Loucy (cell line): Measurements from ENCODE around the gene KLF16.
A peak's percentile ranks its signal among the peaks of the same experiment; 100 is the strongest.

Experiments
- H2AFZ ChIP-seq: fragments of 200-600 bp; sonication (generic); 2 replicates; pipeline ENCODE4 v1.6.0; 2016; ENCODE audit warnings: antibody characterized with exemption, mild to moderate bottlenecking, low read length, moderate library complexity
- H3F3A ChIP-seq: fragments of 200-600 bp; 2 replicates; pipeline ENCODE4 v1.6.0; 2016; ENCODE audit warnings: antibody characterized with exemption, low read depth, mild to moderate bottlenecking
- H3K27me3 ChIP-seq: fragments of 200-600 bp; sonication (generic); 2 replicates; pipeline ENCODE4 v1.6.1; 2014; ENCODE audit warnings: low read length, mild to moderate bottlenecking; ENCODE audit not compliant: insufficient read depth, poor library complexity, severe bottlenecking
- H3K36me3 ChIP-seq: fragments of 200-600 bp; sonication (generic); 2 replicates; pipeline ENCODE4 v1.6.1; 2016; ENCODE audit warnings: low read length; ENCODE audit not compliant: insufficient read depth
- H3K4me1 ChIP-seq: fragments of 200-600 bp; sonication (generic); 2 replicates; pipeline ENCODE4 v1.5.1; 2014; ENCODE audit warnings: low read length, mild to moderate bottlenecking; ENCODE audit not compliant: insufficient read depth, poor library complexity, severe bottlenecking
- H3K4me2 ChIP-seq: fragments of 200-600 bp; sonication (generic); 2 replicates; pipeline ENCODE4 v1.6.0; 2014; ENCODE audit warnings: antibody characterized with exemption, low read length, low read depth, mild to moderate bottlenecking; ENCODE audit not compliant: poor library complexity, severe bottlenecking
- H3K4me3 ChIP-seq: fragments of 200-600 bp; sonication (generic); 2 replicates; pipeline ENCODE4 v1.5.1; 2014; ENCODE audit warnings: low read length, mild to moderate bottlenecking, mixed read lengths; ENCODE audit not compliant: poor library complexity, severe bottlenecking
- H3K79me2 ChIP-seq: fragments of 200-600 bp; sonication (generic); 2 replicates; pipeline ENCODE4 v1.6.1; 2014; ENCODE audit warnings: low read length; ENCODE audit not compliant: insufficient read depth
- H3K9ac ChIP-seq: fragments of 200-600 bp; sonication (generic); 2 replicates; pipeline ENCODE4 v1.6.0; 2014; ENCODE audit warnings: mild to moderate bottlenecking, low read depth, low read length, moderate library complexity; ENCODE audit not compliant: poor library complexity, severe bottlenecking
- H3K9me2 ChIP-seq: fragments of 200-600 bp; sonication (generic); replicated peaks from 2 replicates; pipeline ENCODE4 v1.6.1; 2016; ENCODE audit warnings: low read depth, low read length, mixed read lengths
- H3K9me3 ChIP-seq: fragments of 200-600 bp; sonication (generic); 2 replicates; pipeline ENCODE4 v1.6.1; 2014; ENCODE audit warnings: mild to moderate bottlenecking, antibody characterized with exemption, low read length, low read depth; ENCODE audit not compliant: insufficient read depth
- H4K20me1 ChIP-seq: fragments of 200-600 bp; sonication (generic); 2 replicates; pipeline ENCODE4 v1.6.0; 2014; ENCODE audit warnings: antibody characterized with exemption, low read length, mild to moderate bottlenecking; ENCODE audit not compliant: insufficient read depth, poor library complexity, severe bottlenecking
- CTCF ChIP-seq: fragments of 200-600 bp; sonication (generic); conservative IDR thresholded peaks from 2 replicates; pipeline ENCODE4 v1.5.1; 2014; ENCODE audit warnings: mild to moderate bottlenecking, antibody characterized with exemption, low read length
- EZH2phosphoT487 ChIP-seq: fragments of 200-600 bp; IDR thresholded peaks from 2 replicates; pipeline ENCODE4 v1.6.1; 2018; ENCODE audit warnings: antibody characterized with exemption, mild to moderate bottlenecking, moderate library complexity, borderline replicate concordance

KLF16 gene

GRCh38 chr19:1866693-1867348 lies 3.4 kb upstream of the KLF16 start:
- Histone ChIP-seq H3K9me2 (no peaks in the 10 kb centered on the region), H3K27me3 (no peaks in the 10 kb centered on the region), H3K9ac (no peak overlapping the region), H4K20me1 (peaks cover 8% of the 10 kb centered on the region), H2AFZ (no peak overlapping the region), H3K9me3 (no peaks in the 10 kb centered on the region), H3K36me3 (no peaks in the 10 kb centered on the region), H3F3A (no peaks in the 10 kb centered on the region), H3K4me3 (no peak overlapping the region), H3K4me2 (no peak overlapping the region), H3K79me2 (peaks cover 33% of the 10 kb centered on the region), H3K4me1 (no peaks in the 10 kb centered on the region)
- TF ChIP-seq EZH2phosphoT487 (no peak), CTCF (no peak)

GRCh38 chr19:1865172-1866010 lies 2.0 kb upstream of the KLF16 start:
- Histone ChIP-seq H3K4me1 (peaks cover 11% of the 10 kb centered on the region), H3K9me3 (no peaks in the 10 kb centered on the region), H3K4me3 (peak overlapping the region; percentile 91), H4K20me1 (peaks cover 21% of the 10 kb centered on the region), H2AFZ (no peak overlapping the region), H3K9me2 (no peaks in the 10 kb centered on the region), H3K36me3 (no peaks in the 10 kb centered on the region), H3K79me2 (peaks cover 35% of the 10 kb centered on the region), H3K4me2 (peak overlapping the region; percentile 79), H3K9ac (peak overlapping the region; percentile 94), H3K27me3 (no peaks in the 10 kb centered on the region), H3F3A (no peaks in the 10 kb centered on the region)
- no peak for TF ChIP-seq EZH2phosphoT487
- TF ChIP-seq CTCF: no peak

GRCh38 chr19:1864480-1865171 lies 1.2 kb upstream of the KLF16 start:
- H2AFZ ChIP-seq: peak overlapping the region; percentile 91

More at GRCh38 chr19:1864480-1865171, 1.2 kb upstream of the KLF16 start:
- Histone ChIP-seq H3K9me3 (no peaks in the 10 kb centered on the region), H4K20me1 (peaks cover 29% of the 10 kb centered on the region), H3F3A (no peaks in the 10 kb centered on the region), H3K79me2 (peaks cover 40% of the 10 kb centered on the region), H3K27me3 (no peaks in the 10 kb centered on the region), H3K4me1 (peaks cover 18% of the 10 kb centered on the region), H3K36me3 (no peaks in the 10 kb centered on the region), H3K9me2 (no peaks in the 10 kb centered on the region), H3K4me2 (peak overlapping the region; percentile 79), H3K4me3 (peak overlapping the region; percentile 91), H3K9ac (peak overlapping the region; percentile 94)
- TF ChIP-seq CTCF (peak; percentile 63), EZH2phosphoT487 (no peak)
